HCT116 (cell line): ENCODE data around the gene TYMP. TPM values are rescaled to one million over a fixed set of nuclear protein-coding genes. Genes with fewer than 3 reads are reported as not detected.

Source experiments
- ATAC-seq: fragments of 200-7000 bp; cut with Tn5 transposase; 2 replicates; pipeline ENCODE4 v1.9.1; 2020; ENCODE audit warnings: mild to moderate bottlenecking, moderate library complexity
- BruUV-seq: library from RNA; stranded (reverse); fragments of 400-500 nt; replicated peaks from 2 replicates; lab custom pipeline; 2021; lab: Mats Ljungman, UMichigan
- CTCF ChIA-PET: fragments of 300-600 bp; sonication (Branson Sonifier 250); formaldehyde crosslinking; loops from one replicate; lab custom pipeline; 2021; ENCODE audit warnings: antibody characterized with exemption; lab: Charles Lee
- POLR2A ChIA-PET: fragments of 300-600, 350-600 bp; sonication (Branson Sonifier 250); formaldehyde crosslinking; loops from one replicate; lab custom pipeline; 2021; ENCODE audit warnings: antibody characterized with exemption; lab: Charles Lee
- RAD21 ChIA-PET, 2 experiments: fragments of 300-600 bp; sonication (Branson Sonifier 250); formaldehyde crosslinking; loops; one replicate each; lab custom pipeline; 2023; ENCODE audit warnings: low total read pairs in 2 of 2; ENCODE audit not compliant: uncharacterized antibody in 2 of 2, unreplicated experiment in 2 of 2, low non-redundant PET in 1 of 2; lab: Charles Lee
- DNase-seq: peaks from one replicate; pipeline ENCODE4 v3.0.0-alpha.2; 2010; ENCODE audit warnings: low read depth, low spot score
- H2AFZ ChIP-seq: fragments of 200-600 bp; shearing (Covaris generic), sonication (generic); 2 replicates; pipeline ENCODE4 v1.6.1; 2017; ENCODE audit warnings: low read depth, mixed run types, mixed read lengths, antibody characterized with exemption, low read length; ENCODE audit not compliant: poor library complexity, severe bottlenecking
- H3K27ac ChIP-seq: 2 replicates; pipeline ENCODE4 v1.5.1; 2012; ENCODE audit warnings: low read depth, low read length
- H3K27me3 ChIP-seq: fragments of 200-600 bp; sonication (generic); 2 replicates; pipeline ENCODE4 v1.6.1; 2016; ENCODE audit warnings: mixed run types, low read length, mixed read lengths; ENCODE audit not compliant: insufficient read depth
- H3K36me3 ChIP-seq, 2 experiments: fragments of 200-500 bp in 1 of 2; fragments of 200-600 bp in 1 of 2; sonication (Bioruptor generic) in 1 of 2; sonication (generic) in 1 of 2; 2 replicates each; pipeline versions ENCODE4 v1.5.1 to v1.6.1; 2014 to 2016; ENCODE audit warnings: low read length in 2 of 2, inconsistent platforms in 1 of 2, mixed read lengths in 1 of 2, mixed run types in 1 of 2; ENCODE audit not compliant: insufficient read depth in 2 of 2, control insufficient read depth in 1 of 2
- H3K4me1 ChIP-seq, 2 experiments: fragments of 200-600 bp in 1 of 2; sonication (generic) in 1 of 2; 2 replicates each; pipeline versions ENCODE4 v1.5.1 to v1.6.1; 2012 to 2017; ENCODE audit warnings: low read length in 2 of 2, inconsistent platforms in 1 of 2, mild to moderate bottlenecking in 1 of 2, mixed read lengths in 1 of 2, mixed run types in 1 of 2, moderate library complexity in 1 of 2; ENCODE audit not compliant: insufficient read depth in 2 of 2, control insufficient read depth in 1 of 2
- H3K4me2 ChIP-seq: fragments of 200-600 bp; sonication (generic); 2 replicates; pipeline ENCODE4 v1.6.1; 2017; ENCODE audit warnings: mixed run types, low read length, mixed read lengths
- H3K4me3 ChIP-seq, 2 experiments: fragments of 200-600 bp in 1 of 2; sonication (generic) in 1 of 2; replicated peaks in 1 of 2; 2 replicates each; pipeline ENCODE4 v1.5.1; 2011 to 2016; ENCODE audit warnings: low read length in 2 of 2, control low read depth in 1 of 2, low read depth in 1 of 2, mild to moderate bottlenecking in 1 of 2, mixed read lengths in 1 of 2, mixed run types in 1 of 2
- H3K79me2 ChIP-seq: fragments of 200-600 bp; sonication (generic); 2 replicates; pipeline ENCODE4 v1.6.1; 2017; ENCODE audit warnings: mild to moderate bottlenecking, mixed run types, low read length, moderate library complexity, mixed read lengths; ENCODE audit not compliant: insufficient read depth
- H3K9ac ChIP-seq: fragments of 200-600 bp; sonication (generic); 2 replicates; pipeline ENCODE4 v1.6.1; 2016; ENCODE audit warnings: low read length, mixed read lengths
- H3K9me2 ChIP-seq: fragments of 200-600 bp; sonication (generic), shearing (Covaris generic); 2 replicates; pipeline ENCODE4 v1.6.1; 2017; ENCODE audit warnings: mixed run types, mild to moderate bottlenecking, moderate library complexity; ENCODE audit not compliant: insufficient read depth
- H3K9me3 ChIP-seq, 2 experiments: fragments of 200-500 bp in 1 of 2; fragments of 200-600 bp in 1 of 2; sonication (Bioruptor generic) in 1 of 2; sonication (generic) in 1 of 2; 2 replicates each; pipeline ENCODE4 v1.6.1; 2014 to 2017; ENCODE audit warnings: low read length in 2 of 2, mixed read lengths in 2 of 2, inconsistent platforms in 1 of 2, low read depth in 1 of 2, mild to moderate bottlenecking in 1 of 2, mixed run types in 1 of 2, moderate library complexity in 1 of 2; ENCODE audit not compliant: control insufficient read depth in 1 of 2, insufficient read depth in 1 of 2
- H4K20me1 ChIP-seq: fragments of 200-600 bp; sonication (generic), shearing (Covaris generic); 2 replicates; pipeline ENCODE4 v1.6.1; 2017; ENCODE audit warnings: mixed run types, mild to moderate bottlenecking, moderate library complexity; ENCODE audit not compliant: insufficient read depth
- CTCF ChIP-seq, 3 experiments: fragments of 200-600 bp in 1 of 3; sonication (generic) in 1 of 3; IDR thresholded peaks in 2 of 3; conservative IDR thresholded peaks in 1 of 3; 2 replicates each; pipeline ENCODE4 v1.5.1; 2012 to 2017; ENCODE audit warnings: low read depth in 2 of 3, low read length in 2 of 3, antibody characterized with exemption in 1 of 3, borderline replicate concordance in 1 of 3, control low read depth in 1 of 3, mild to moderate bottlenecking in 1 of 3, mixed read lengths in 1 of 3, mixed run types in 1 of 3, moderate library complexity in 1 of 3; ENCODE audit not compliant: insufficient read depth in 1 of 3
- FOSL1 ChIP-seq: IDR thresholded peaks from 2 replicates; pipeline ENCODE4 v1.6.1; 2012; ENCODE audit warnings: low read depth
- MAX ChIP-seq: IDR thresholded peaks from 2 replicates; pipeline ENCODE4 v1.6.1; 2012
- RAD21 ChIP-seq: IDR thresholded peaks from 2 replicates; pipeline ENCODE4 v1.6.1; 2012; ENCODE audit warnings: low read depth, mild to moderate bottlenecking
- YY1 ChIP-seq: IDR thresholded peaks from 2 replicates; pipeline ENCODE4 v1.6.1; 2011; ENCODE audit warnings: low read length, low read depth, moderate library complexity, mild to moderate bottlenecking; ENCODE audit not compliant: insufficient replicate concordance; ENCODE audit errors: extremely low read depth
- intact Hi-C: fragments of 100-400 bp; cut with micrococcal nuclease; formaldehyde crosslinking; loops from 2 replicates; pipeline ENCODE4 v1.10.0; 2022
- total RNA-seq: library from RNA; stranded (reverse); gene quantifications from one replicate; pipeline ENCODE4 v1.2.1, GENCODE V29; 2021; ENCODE audit not compliant: unreplicated experiment

The TYMP gene
- total RNA-seq, 1 experiment from 2014 or later, result 43.2 TPM

- BruUV-seq, result no TSS peak
- intact Hi-C loops, result no loop called here
- CTCF ChIA-PET, result interaction anchor here (1.8 kb wide), 1 partner anchor 18 kb away, joined by 6 read pairs; the partner anchor contains the start of gene SCO2
- peak overlapping the region; percentile 32 to 53 for H3K4me3 ChIP-seq
- no peaks in the 10 kb centered on the region for H3K27me3 ChIP-seq
- H4K20me1 ChIP-seq, result no peaks in the 10 kb centered on the region
- H3K9ac ChIP-seq, result peak overlapping the region; percentile 53
- peak; percentile 9 for TF ChIP-seq YY1
- peak; percentile 59 to 68 (median 60); a peak in 5 of 6 replicates for TF ChIP-seq CTCF (IDR thresholded peaks at IDR 0.05 in 2 of 3, conservative IDR thresholded peaks at IDR 0.05 in 1 of 3; ENCODE audit: borderline replicate concordance in 1 of 3, insufficient read depth in 1 of 3, low read depth in 2 of 3, low read length in 2 of 3)
- TF ChIP-seq RAD21, result no peak; the same call in 1 of the 2 replicates
- TF ChIP-seq MAX, result 0 out of 2 replicates have a peak, but pooled peaks have one; percentile 35
- TF ChIP-seq FOSL1, result no peak
- H3K9me3 ChIP-seq, result no peaks in the 10 kb centered on the region
- H3K4me2 ChIP-seq, result peak overlapping the region; percentile 77
- no peaks in the 10 kb centered on the region for H3K79me2 ChIP-seq
- ATAC-seq (peak; percentile 93), DNase-seq (no peak)
- peaks cover 13 to 45% of the 10 kb centered on the region in 2 experiments; a peak in 3 of 4 replicates for H3K4me1 ChIP-seq
- H3K27ac ChIP-seq, result peak overlapping the region; percentile 27
- H2AFZ ChIP-seq, result peak overlapping the region; percentile 94
- no peaks in the 10 kb centered on the region for H3K9me2 ChIP-seq
- POLR2A ChIA-PET, result interaction anchor here (1.6 to 1.9 kb wide), 2 partner anchors 9 to 10 kb away, joined by 5 to 7 read pairs; no protein-coding TSS in a partner anchor
- no peaks in the 10 kb centered on the region for H3K36me3 ChIP-seq
- RAD21 ChIA-PET, result no interaction called here
Measured at GRCh38 chr22:50544078-50544745, 14.4 kb upstream of the TYMP start.
